Upper lobe of right lung (tissue), 1 donor: ENCODE measurements around the gene BNC2. TPM values are rescaled to one million over a fixed set of nuclear protein-coding genes. Genes with fewer than 3 reads are reported as not detected.
A peak's percentile ranks its signal among the peaks of the same experiment; 100 is the strongest.

Experiments
- ATAC-seq: fragments of 200-7000 bp; cut with Tn5 transposase; one replicate; pipeline ENCODE4 v1.9.1; 2020; ENCODE audit warnings: mild to moderate bottlenecking, moderate library complexity
- DNase-seq: peaks from one replicate; pipeline ENCODE4 v3.0.0-alpha.2; 2020
- H3K27ac ChIP-seq: fragments of 200-600 bp; one replicate; pipeline ENCODE4 v1.8.0; 2022
- H3K27me3 ChIP-seq: fragments of 200-600 bp; one replicate; pipeline ENCODE4 v1.8.0; 2022; ENCODE audit warnings: mild to moderate bottlenecking
- H3K36me3 ChIP-seq: fragments of 200-600 bp; one replicate; pipeline ENCODE4 v1.8.0; 2022
- H3K4me1 ChIP-seq: fragments of 200-600 bp; one replicate; pipeline ENCODE4 v1.8.0; 2022
- H3K4me3 ChIP-seq: fragments of 200-600 bp; one replicate; pipeline ENCODE4 v1.8.0; 2022; ENCODE audit warnings: mild to moderate bottlenecking
- H3K9me3 ChIP-seq: fragments of 200-600 bp; one replicate; pipeline ENCODE4 v1.8.0; 2022
- intact Hi-C: fragments of 100-400 bp; cut with DNase I; formaldehyde crosslinking; loops from one replicate; pipeline ENCODE4 v1.11.0; 2022
- total RNA-seq: library from RNA; stranded (reverse); fragmentation: NEBNext Ultra II Directional; extraction: Animal tissue kit (Norgen Biotek cat#: 25700); gene quantifications from one replicate; pipeline ENCODE4 v1.2.1, GENCODE V29; 2021
- TF ChIP-seq, protein P1 (sequence below): fragments of 200-600 bp; IDR thresholded peaks from one replicate; pipeline ENCODE4 v1.8.0; 2022; ENCODE audit warnings: antibody characterized with exemption
- donor health status: DM: no; HTN: yes; CAD: no; lungs with severe emphysema.

Gene BNC2
- total RNA-seq, 1 donor from 2014 or later, result 18.1 TPM

DNA sequence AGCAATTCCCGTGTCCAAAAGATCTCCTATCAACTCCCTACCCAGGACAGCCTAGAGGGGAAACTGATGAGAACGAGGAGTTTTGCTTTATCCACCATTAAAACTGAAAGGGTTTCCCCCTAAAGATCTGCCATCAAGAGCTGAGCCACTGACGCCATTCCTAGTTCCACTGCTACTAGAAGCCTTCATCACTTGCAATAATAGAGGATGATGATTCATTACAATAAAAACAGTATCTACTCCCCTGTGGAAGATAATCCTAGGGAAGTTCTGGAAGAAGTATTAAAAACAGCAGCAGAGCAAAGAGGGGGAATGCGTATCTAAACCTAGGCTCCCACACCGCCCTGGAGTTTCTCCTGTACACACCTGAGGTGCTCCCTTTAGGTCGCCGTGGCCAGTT, 394.5 kb downstream of the BNC2 start:
- H3K27ac ChIP-seq, result no peak overlapping the region
- H3K36me3 ChIP-seq, result no peaks in the 10 kb centered on the region
- H3K4me3 ChIP-seq, result no peak overlapping the region
- no peaks in the 10 kb centered on the region for H3K4me1 ChIP-seq
- DNase-seq (no peak), ATAC-seq (no peak)
- TF ChIP-seq, protein P1, sequence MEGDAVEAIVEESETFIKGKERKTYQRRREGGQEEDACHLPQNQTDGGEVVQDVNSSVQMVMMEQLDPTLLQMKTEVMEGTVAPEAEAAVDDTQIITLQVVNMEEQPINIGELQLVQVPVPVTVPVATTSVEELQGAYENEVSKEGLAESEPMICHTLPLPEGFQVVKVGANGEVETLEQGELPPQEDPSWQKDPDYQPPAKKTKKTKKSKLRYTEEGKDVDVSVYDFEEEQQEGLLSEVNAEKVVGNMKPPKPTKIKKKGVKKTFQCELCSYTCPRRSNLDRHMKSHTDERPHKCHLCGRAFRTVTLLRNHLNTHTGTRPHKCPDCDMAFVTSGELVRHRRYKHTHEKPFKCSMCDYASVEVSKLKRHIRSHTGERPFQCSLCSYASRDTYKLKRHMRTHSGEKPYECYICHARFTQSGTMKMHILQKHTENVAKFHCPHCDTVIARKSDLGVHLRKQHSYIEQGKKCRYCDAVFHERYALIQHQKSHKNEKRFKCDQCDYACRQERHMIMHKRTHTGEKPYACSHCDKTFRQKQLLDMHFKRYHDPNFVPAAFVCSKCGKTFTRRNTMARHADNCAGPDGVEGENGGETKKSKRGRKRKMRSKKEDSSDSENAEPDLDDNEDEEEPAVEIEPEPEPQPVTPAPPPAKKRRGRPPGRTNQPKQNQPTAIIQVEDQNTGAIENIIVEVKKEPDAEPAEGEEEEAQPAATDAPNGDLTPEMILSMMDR, result no peak
- H3K27me3 ChIP-seq, result no peaks in the 10 kb centered on the region
- intact Hi-C loops, result no loop called here
- H3K9me3 ChIP-seq, result no peaks in the 10 kb centered on the region

DNA sequence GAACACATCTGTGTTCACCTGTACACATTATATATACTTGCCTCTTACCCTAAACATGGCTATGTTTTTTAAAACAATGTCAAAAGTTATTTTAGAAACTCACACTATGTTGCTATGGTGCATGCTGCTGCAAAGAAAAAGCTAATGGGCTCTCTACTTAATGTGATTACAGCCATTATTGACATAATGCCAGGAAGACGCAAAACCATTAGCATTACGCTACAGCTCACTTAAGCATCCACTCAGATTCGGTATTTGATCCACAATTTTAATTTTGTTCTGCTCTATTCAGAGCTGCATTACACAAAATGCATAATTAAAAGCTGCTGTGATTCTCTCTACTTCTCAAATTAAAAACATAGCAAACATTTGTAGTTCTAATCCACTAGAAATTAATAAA, 395.2 kb downstream of the BNC2 start:
- TF ChIP-seq, protein P1, result no peak
- Histone ChIP-seq H3K4me1 (no peaks in the 10 kb centered on the region), H3K4me3 (no peak overlapping the region), H3K27ac (no peak overlapping the region), H3K36me3 (no peaks in the 10 kb centered on the region), H3K9me3 (no peaks in the 10 kb centered on the region), H3K27me3 (no peaks in the 10 kb centered on the region)
- intact Hi-C loops, result no loop called here
- ATAC-seq (no peak), DNase-seq (no peak)

DNA sequence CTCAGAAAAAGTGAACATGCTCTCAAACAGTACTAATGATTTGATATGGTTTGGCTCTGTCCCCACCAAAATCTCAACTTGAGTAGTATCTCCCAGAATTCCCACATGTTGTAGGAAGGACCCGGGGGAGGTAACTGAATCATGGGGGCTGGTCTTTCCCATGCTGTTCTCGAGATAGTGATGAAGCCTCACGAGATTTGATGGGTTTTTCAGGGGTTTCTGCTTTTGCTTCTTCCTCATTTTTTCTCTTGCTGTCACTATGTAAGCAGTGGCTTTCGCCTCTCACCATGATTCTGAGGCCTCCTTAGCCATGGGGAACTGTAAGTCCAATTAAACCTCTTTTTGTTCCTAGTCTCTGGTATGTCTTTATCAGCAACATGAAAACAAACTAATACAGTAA, 401.3 kb downstream of the BNC2 start:
- Histone ChIP-seq H3K9me3 (no peaks in the 10 kb centered on the region), H3K4me1 (no peaks in the 10 kb centered on the region), H3K4me3 (no peak overlapping the region), H3K36me3 (no peaks in the 10 kb centered on the region), H3K27ac (no peak overlapping the region), H3K27me3 (no peaks in the 10 kb centered on the region)
- TF ChIP-seq, protein P1, result no peak
- ATAC-seq (no peak), DNase-seq (no peak)
- intact Hi-C loops, result no loop called here

DNA sequence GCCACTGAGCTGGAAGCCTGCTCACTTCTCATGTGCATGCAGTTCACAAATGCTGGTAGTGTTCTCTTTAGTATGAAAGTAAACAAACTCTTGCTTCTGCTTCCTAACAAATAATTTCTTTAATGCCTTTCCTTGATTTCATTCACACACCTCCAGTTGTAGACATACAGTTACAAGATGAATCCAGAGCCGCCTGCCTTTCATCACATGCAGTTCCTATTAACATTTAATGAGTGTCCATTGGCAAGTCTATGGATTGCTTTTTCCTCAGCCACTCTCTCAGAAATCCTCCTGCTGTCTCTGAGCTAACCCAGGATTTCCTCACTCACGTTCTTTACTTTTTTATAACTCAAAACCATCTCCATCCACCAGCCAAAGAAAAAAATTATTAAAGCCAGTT, 408.6 kb downstream of the BNC2 start:
- ATAC-seq (no peak), DNase-seq (no peak)
- intact Hi-C loops, result no loop called here
- Histone ChIP-seq H3K4me1 (no peaks in the 10 kb centered on the region), H3K9me3 (no peaks in the 10 kb centered on the region), H3K36me3 (no peaks in the 10 kb centered on the region), H3K27me3 (no peaks in the 10 kb centered on the region), H3K27ac (no peak overlapping the region), H3K4me3 (no peak overlapping the region)
- TF ChIP-seq, protein P1, result no peak

DNA sequence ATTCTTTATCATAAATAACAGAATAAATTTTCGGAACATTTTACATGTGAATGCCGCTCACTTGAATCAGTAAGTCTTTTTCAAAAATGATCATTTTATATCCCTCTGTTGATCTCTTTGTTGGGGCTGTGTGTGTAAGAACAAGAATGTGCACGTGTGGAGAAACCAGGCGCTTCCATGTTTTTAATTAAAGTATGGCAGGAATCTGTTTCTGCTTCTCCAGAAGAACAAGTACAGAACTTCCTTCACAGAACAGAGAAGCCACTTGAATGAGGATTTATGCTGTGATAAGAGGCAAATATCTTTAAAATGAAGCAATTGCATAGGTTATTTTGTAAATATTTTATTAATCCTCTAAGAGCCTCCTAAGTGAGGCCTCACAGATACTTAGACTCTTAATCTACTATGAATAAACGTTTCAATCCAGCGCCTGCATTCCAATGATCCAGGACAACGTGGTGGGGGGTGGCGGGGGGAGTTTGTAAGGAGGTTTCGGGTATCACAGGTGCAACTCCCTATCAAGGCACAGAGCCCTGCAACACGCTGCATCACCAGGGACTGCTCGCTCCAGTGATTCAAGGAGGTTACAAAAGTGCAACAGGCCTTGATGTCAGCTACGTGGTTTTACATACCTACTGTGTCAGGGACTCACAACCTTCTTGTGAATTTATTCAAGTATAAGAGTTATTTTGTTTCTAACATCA, 409.2 kb downstream of the BNC2 start:
- TF ChIP-seq, protein P1, result no peak
- ATAC-seq, result peak; percentile 72
- Histone ChIP-seq H3K27me3 (no peaks in the 10 kb centered on the region), H3K36me3 (no peaks in the 10 kb centered on the region), H3K27ac (no peak overlapping the region), H3K4me1 (no peaks in the 10 kb centered on the region), H3K4me3 (no peak overlapping the region), H3K9me3 (no peaks in the 10 kb centered on the region)
- intact Hi-C loops, result no loop called here
- DNase-seq, result no peak

DNA sequence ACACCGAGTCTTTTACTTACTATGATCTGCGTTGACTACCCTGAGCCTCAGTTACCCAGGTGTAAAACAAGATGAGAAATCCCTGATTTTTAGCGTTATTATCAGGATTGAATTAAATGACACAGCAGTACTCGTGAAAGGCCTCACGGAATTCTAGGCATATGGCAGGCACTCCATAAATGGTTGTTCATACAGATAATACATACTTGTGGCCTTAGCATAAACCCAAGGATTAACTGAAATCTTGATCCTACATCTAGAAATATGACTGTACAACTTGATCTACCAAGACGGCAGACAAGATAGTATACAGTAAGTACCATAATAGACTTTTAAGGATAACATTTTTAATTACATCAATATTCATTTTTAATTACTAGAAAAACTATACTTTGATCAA, 409.8 kb downstream of the BNC2 start:
- no peaks in the 10 kb centered on the region for H3K9me3 ChIP-seq
- no peak for ATAC-seq
- no peaks in the 10 kb centered on the region for H3K4me1 ChIP-seq
- H3K27ac ChIP-seq, result no peak overlapping the region
- H3K27me3 ChIP-seq, result no peaks in the 10 kb centered on the region
- H3K4me3 ChIP-seq, result no peak overlapping the region
- TF ChIP-seq, protein P1, result no peak
- intact Hi-C loops, result no loop called here
- DNase-seq, result no peak
- no peaks in the 10 kb centered on the region for H3K36me3 ChIP-seq
